GM19467 (cell line): Measurements from ENCODE around the gene ARMC10.
"Not testable (repeated sequence)": the region's sequence is repeated elsewhere in the genome, so short reads cannot be mapped to it uniquely, and the experiment has no call there.

Experiments
- ATAC-seq: cut with Tn5 transposase; IDR thresholded peaks from one replicate; pipeline ENCODE4 v1.9.1; 2021; ENCODE audit warnings: mild to moderate bottlenecking, moderate library complexity; ENCODE audit not compliant: unreplicated experiment

ARMC10 gene

GRCh38 chr7:103121641-103122040 is 46.7 kb downstream of the ARMC10 start:
- ATAC-seq: no peak

DNA sequence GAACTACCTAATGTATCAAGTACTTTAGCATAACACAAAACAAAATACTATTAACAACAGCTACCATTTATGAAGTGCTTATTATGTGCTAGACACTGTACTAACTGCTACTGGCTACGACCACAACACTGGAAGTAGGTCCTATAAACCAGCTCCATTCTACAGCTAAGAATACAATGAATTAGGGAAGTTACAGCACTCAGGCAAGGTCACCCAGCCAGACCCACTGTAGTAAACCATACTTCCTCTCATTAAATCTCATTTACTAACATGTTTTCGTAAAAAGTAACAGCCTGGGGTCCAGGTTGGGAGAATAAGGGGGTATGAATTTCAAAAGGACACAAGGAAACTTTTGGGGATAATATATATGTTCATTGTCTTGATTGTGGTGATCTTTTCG is 48.6 kb downstream of the ARMC10 start:
- ATAC-seq: no peak

DNA sequence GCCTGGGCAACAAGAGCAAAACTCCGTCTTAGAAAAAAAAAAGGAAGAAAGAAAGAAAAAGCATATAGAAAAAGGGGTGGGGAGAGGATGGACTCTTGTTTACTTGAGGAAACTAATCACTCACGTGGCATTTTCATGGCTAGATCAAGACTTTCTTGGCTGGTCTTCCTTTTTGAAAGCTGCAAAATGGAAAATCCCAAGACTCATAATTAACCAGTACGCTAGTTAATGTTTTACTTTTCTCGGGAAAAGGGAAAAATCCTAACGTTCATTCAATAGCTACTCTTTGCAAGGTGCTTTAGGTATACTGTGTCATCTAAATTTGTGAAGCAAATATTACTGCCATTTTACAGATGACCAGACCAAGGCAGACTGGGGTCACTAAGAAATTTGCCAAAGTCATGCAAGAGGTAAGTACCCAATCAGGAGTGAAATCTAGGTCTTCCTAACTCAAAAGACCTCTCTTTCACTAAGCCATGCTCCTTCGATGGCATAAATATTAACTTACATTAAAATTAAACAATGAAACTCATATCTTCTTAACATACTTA is 49.6 kb downstream of the ARMC10 start:
- ATAC-seq: no peak

- no peak for ATAC-seq
Observed at GRCh38 chr7:103127006-103127405, 52.1 kb downstream of the ARMC10 start.

DNA sequence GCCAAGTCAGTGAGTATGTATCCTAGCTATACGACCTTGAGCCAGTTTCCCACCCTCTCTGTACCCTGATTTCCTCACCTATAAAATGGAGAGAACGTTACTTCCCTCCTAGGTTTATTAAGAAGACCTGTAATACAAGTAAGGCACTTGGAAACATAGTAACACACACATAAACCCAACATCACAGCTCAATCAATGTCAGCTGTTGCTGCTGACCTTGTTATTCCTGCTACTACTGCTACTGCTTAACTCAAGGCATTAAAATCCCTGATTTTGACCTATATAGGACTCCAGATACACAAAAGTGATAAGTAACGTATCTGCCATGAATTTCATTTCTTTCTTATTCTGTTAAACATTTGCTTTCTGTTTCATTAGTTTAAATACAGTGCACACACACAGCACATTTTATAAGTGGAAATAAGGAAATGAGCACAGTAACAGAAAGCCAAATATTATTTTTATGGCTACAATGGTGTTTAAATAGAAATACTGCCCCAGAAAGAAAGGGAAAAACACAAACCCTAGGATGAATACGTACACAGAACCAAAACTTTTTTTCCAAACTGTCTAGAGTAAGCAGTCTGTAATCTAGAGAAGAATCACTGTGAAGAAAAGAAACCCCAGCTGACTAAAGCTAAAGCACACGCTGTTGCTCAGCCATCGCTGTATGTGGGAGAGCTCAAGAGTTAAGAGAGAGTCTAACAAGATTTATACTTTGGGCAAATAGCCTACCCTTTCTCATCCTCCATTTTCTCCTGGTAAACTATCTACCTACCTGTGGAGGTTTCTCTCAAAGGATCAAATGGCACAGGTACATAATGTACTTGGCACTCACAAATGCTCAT is 55.0 kb downstream of the ARMC10 start:
- ATAC-seq: no peak

DNA sequence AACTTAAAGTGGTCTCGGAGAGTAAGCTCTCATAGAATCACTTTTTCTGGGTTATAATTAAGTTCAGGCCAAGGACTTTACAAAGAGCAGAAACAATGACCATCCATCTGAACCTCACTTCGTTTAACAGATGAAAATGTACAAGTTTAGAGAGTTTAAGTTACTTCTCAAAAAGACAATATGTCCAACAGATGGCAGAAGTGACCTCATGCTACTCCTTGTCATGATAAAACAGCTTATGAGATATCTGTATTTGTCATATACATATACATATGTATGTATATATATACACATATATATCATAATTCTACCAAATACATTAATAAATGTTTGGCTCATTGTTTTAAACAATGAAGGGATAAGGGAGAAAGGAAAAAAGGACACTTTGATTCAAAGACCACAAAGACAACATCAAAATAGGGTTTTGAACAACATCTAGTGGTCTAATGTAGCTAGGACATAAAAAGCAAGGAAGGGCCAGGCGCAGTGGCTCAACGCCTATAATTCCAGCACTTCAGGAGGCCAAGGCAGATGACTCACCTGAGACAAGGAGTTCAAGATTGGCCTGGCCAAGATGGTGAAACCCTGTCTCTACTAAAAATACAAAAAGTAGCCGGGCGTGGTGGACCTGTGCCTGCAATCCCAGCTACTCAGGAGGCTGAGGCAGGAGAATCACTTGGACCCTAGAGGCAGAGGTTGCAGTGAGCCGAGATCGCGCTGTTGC is 56.1 kb downstream of the ARMC10 start:
- no peak for ATAC-seq

GRCh38 chr7:103132995-103133688 is 58.2 kb downstream of the ARMC10 start:
- ATAC-seq: no peak

GRCh38 chr7:103134836-103135554 is 60.1 kb downstream of the ARMC10 start:
- ATAC-seq: no peak

GRCh38 chr7:103140061-103140460 is 65.1 kb downstream of the ARMC10 start:
- no peak for ATAC-seq

- no peak for ATAC-seq
Observed at GRCh38 chr7:103140685-103141084, 65.7 kb downstream of the ARMC10 start.

DNA sequence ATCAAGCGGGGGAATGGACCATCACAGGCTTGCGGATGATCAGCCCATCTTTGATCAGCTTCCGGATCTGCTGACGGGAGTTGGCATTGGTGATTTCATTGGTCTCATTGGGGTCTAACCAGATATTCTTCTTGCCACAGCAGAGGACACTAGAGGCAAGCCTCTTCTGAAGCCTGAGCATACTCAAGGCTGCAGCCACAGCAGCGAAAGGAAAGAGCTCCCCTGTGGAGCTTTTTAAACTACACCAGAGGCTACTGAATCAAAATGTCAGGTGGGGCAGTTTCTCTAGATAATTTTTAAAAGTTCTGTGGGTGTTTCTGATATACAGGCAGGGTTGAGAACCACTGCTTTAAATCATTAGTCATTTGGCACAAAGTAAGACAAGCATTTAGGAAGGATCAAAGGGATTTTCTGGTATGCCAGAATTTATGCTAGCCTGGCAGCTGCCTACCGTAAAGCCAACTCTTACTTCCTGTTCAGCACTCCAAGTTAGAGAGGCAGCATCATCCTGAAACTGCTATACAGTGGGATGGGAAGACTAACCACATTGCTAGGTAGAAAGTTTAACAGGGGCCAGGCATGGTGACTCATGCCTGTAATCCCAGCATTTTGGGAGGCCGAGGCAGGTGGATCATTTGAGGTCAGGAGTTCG is 66.9 kb downstream of the ARMC10 start:
- no peak for ATAC-seq

DNA sequence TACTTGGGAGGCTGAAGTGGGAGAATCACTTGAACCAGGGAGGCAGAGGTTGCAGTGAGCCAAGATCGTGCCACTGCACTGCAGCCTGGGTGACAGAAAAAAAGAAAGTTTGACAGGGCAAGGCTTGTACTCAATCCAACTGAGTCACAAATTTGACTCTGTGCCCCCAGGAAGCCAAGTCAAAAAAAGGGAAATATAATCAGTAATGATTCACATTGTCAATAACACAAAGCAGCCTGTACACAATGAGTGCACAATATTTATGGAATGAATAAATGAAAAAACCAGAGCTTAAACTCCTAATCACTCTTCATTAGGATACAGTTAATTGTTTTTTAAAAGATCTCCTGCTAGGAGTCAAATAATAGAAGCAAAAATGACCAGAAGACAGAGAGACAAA is 67.6 kb downstream of the ARMC10 start:
- no peak for ATAC-seq

DNA sequence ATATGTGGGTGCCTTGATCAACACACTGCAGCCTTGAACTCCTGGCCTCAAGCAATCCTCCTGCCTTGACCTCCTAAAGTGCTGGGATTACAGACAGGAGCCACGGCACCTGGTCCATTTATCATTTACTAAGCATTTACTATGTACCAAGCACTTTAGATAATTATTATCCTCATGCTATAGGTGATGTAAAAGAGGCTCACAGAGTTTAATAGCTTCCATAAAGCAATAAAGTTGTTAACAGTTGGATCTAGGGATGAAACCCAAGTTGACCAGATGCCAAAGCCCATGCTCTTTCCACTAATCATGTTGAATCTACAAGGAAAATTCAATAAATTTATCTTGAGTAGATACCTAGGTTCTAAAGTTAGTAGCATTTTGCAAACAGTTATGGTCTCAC is 68.9 kb downstream of the ARMC10 start:
- ATAC-seq: no peak

DNA sequence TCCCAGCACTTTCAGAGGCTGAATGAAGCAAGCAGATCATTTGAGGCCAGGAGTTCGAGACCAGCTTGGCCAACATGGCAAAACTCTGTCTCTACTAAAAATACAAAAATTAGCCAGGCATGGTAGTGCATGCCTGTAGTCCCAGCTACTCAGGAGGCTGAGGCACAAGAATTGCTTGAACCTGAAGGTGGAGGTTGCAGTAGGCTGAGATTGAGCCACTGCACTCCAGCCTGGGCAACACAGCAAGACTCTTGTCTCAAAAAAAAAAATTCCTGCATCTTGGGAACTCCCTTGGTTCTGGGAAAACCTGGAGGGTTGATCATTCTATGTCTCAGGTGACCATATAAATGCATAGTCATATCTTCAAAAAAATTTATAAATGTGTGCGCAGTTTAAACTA is 69.8 kb downstream of the ARMC10 start:
- ATAC-seq: not testable (repeated sequence)

- ATAC-seq: no peak
Observed at GRCh38 chr7:103148131-103148993, 73.4 kb downstream of the ARMC10 start.
